ENCODE measurements around the gene SQSTM1.
"Not testable (repeated sequence)": the region's sequence is repeated elsewhere in the genome, so short reads cannot be mapped to it uniquely, and the experiment has no call there.

The SQSTM1 gene

GRCh38 chr5:179866241-179867078 lies 45.8 kb downstream of the SQSTM1 start:
- peaks cover 83% of the 10 kb centered on the region for H3K36me3 ChIP-seq (ENCODE audit: control insufficient read depth, insufficient read depth, low read length, severe bottlenecking)
- H3K9ac ChIP-seq (ENCODE audit: low read length) = no peak overlapping the region
- no peak for DNase-seq (ENCODE audit: low read depth)
- H3K4me3 ChIP-seq (ENCODE audit: low read length) = no peak overlapping the region
- no peaks in the 10 kb centered on the region for H3K4me1 ChIP-seq (ENCODE audit: control insufficient read depth, insufficient read depth, low read length)
- no peaks in the 10 kb centered on the region for H3K27me3 ChIP-seq (replicated peaks; ENCODE audit: control insufficient read depth, insufficient read depth, low read length)
- no peaks in the 10 kb centered on the region for H3K9me3 ChIP-seq (ENCODE audit: control insufficient read depth, low read length)

DNA sequence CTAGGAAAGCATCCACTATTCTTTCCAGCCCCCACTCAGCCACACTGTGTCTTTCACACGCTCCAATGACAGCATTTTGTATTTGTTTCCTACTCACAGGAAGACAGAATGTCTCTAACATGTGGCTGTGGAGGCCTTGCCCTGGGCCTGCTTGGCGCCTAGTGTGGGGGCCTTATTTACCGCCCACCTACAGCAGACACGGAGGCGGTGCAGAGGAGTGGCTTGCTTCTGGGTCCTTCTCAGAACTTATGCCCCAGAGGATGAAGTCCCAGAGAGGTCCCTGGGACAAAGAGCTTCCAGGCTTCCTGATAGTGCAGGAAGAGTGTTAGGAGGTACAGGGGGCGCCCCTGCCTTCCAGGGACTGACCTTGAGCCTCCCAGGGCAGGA lies 46.4 kb downstream of the SQSTM1 start:
- Histone ChIP-seq H3K9ac (ENCODE audit: low read length) (no peak overlapping the region), H3K27me3 (replicated peaks; ENCODE audit: control insufficient read depth, insufficient read depth, low read length) (no peaks in the 10 kb centered on the region), H3K9me3 (ENCODE audit: control insufficient read depth, low read length) (no peaks in the 10 kb centered on the region), H3K4me1 (ENCODE audit: control insufficient read depth, insufficient read depth, low read length) (no peaks in the 10 kb centered on the region), H3K4me3 (ENCODE audit: low read length) (no peak overlapping the region), H3K36me3 (ENCODE audit: control insufficient read depth, insufficient read depth, low read length, severe bottlenecking) (peaks cover 81% of the 10 kb centered on the region)
- DNase-seq (ENCODE audit: low read depth) = no peak

- H3K27me3 ChIP-seq (replicated peaks; ENCODE audit: control insufficient read depth, insufficient read depth, low read length) = no peaks in the 10 kb centered on the region
- no peak overlapping the region for H3K9ac ChIP-seq (ENCODE audit: low read length)
- H3K4me3 ChIP-seq (ENCODE audit: low read length) = no peak overlapping the region
- H3K4me1 ChIP-seq (ENCODE audit: control insufficient read depth, insufficient read depth, low read length) = no peaks in the 10 kb centered on the region
- peaks cover 81% of the 10 kb centered on the region for H3K36me3 ChIP-seq (ENCODE audit: control insufficient read depth, insufficient read depth, low read length, severe bottlenecking)
- H3K9me3 ChIP-seq (ENCODE audit: control insufficient read depth, low read length) = no peaks in the 10 kb centered on the region
- no peak for DNase-seq (ENCODE audit: low read depth)
These were observed 46.8 kb downstream of the SQSTM1 start for GRCh38 chr5:179867476-179867875.

- Histone ChIP-seq H3K36me3 (ENCODE audit: control insufficient read depth, insufficient read depth, low read length, severe bottlenecking) (peaks cover 81% of the 10 kb centered on the region), H3K4me1 (ENCODE audit: control insufficient read depth, insufficient read depth, low read length) (no peaks in the 10 kb centered on the region)
These were observed 47.8 kb downstream of the SQSTM1 start for GRCh38 chr5:179868541-179868940.

DNA sequence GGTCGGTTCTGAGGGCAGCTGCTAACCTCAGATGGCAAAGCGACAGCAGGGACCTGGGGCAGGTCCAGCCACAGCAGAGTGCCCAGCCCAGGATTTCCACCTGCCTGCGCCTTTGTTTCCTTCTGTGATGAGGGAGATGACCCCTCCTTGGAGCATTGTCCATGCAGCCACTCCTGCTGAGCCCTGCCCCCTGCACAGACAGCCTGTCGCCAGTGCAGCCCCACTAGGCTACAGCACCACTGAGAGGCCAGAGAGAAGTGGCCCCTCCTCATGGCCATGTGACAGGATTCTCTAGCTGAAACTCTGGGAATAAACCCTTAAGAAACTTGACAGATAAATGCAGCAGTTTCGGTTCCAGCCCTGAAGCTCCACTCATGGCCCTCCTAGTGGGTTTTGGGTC lies 48.4 kb downstream of the SQSTM1 start:
- H3K36me3 ChIP-seq (ENCODE audit: control insufficient read depth, insufficient read depth, low read length, severe bottlenecking) = peaks cover 80% of the 10 kb centered on the region

More at GRCh38 chr5:179868541-179868940, 47.8 kb downstream of the SQSTM1 start:
- H3K27me3 ChIP-seq (replicated peaks; ENCODE audit: control insufficient read depth, insufficient read depth, low read length) = no peaks in the 10 kb centered on the region
- H3K4me3 ChIP-seq (ENCODE audit: low read length) = no peak overlapping the region
- no peak overlapping the region for H3K9ac ChIP-seq (ENCODE audit: low read length)
- no peaks in the 10 kb centered on the region for H3K9me3 ChIP-seq (ENCODE audit: control insufficient read depth, low read length)
- DNase-seq (ENCODE audit: low read depth) = no peak

DNA sequence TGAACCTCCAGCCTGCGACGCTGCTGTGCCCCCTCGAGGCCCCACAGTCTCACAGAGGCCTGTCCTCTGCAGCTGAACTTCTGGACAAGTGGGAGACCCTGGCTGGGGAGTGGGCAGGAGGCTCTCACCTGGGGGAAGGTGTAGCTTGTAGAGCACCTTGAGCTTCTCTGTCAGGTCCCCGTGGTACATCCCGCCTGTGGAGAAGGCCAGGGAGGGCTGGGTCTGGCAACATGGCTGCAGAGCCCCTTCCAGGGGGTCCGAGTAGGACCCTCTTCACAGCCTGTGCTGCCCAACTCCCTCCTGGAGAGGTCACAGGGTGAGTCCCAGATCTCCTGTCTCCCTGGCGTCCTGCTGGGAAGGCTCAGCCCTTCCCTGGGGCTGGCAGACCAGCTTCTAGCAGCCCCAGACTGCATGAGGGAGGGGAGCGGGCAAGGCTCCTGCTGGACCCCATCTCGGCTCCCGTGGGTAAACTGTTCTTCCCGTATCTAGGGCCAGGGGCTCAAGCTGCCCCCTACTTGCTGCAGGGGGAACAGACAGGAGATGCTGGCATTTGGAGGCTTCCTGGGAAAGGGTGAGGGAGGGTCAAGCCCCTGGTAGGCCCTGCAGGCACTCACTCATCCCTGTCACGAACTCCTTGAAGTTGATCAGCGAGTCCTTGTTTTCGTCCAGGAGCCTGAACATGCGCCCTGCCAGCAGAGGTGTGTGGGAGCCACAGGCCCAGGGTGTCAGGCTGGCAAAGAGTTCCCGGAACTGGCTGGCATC lies 49.1 kb downstream of the SQSTM1 start:
- Histone ChIP-seq H3K36me3 (ENCODE audit: control insufficient read depth, insufficient read depth, low read length, severe bottlenecking) (peaks cover 82% of the 10 kb centered on the region), H3K9ac (ENCODE audit: low read length) (no peak overlapping the region), H3K9me3 (ENCODE audit: control insufficient read depth, low read length) (no peaks in the 10 kb centered on the region), H3K4me1 (ENCODE audit: control insufficient read depth, insufficient read depth, low read length) (no peaks in the 10 kb centered on the region), H3K4me3 (ENCODE audit: low read length) (no peak overlapping the region), H3K27me3 (replicated peaks; ENCODE audit: control insufficient read depth, insufficient read depth, low read length) (no peaks in the 10 kb centered on the region)
- DNase-seq (ENCODE audit: low read depth) = no peak

More for the DNA sequence above, 48.4 kb downstream of the SQSTM1 start:
- Histone ChIP-seq H3K9me3 (ENCODE audit: control insufficient read depth, low read length) (no peaks in the 10 kb centered on the region), H3K9ac (ENCODE audit: low read length) (no peak overlapping the region), H3K4me3 (ENCODE audit: low read length) (no peak overlapping the region), H3K4me1 (ENCODE audit: control insufficient read depth, insufficient read depth, low read length) (no peaks in the 10 kb centered on the region), H3K27me3 (replicated peaks; ENCODE audit: control insufficient read depth, insufficient read depth, low read length) (no peaks in the 10 kb centered on the region)
- no peak for DNase-seq (ENCODE audit: low read depth)

- H3K4me3 ChIP-seq (ENCODE audit: low read length) = no peak overlapping the region
- DNase-seq (ENCODE audit: low read depth) = peak; percentile 43
- no peaks in the 10 kb centered on the region for H3K9me3 ChIP-seq (ENCODE audit: control insufficient read depth, low read length)
- no peak overlapping the region for H3K9ac ChIP-seq (ENCODE audit: low read length)
- H3K36me3 ChIP-seq (ENCODE audit: control insufficient read depth, insufficient read depth, low read length, severe bottlenecking) = peaks cover 82% of the 10 kb centered on the region
- H3K27me3 ChIP-seq (replicated peaks; ENCODE audit: control insufficient read depth, insufficient read depth, low read length) = no peaks in the 10 kb centered on the region
- no peaks in the 10 kb centered on the region for H3K4me1 ChIP-seq (ENCODE audit: control insufficient read depth, insufficient read depth, low read length)
These were observed 49.7 kb downstream of the SQSTM1 start for GRCh38 chr5:179870403-179870903.

- H3K9ac ChIP-seq (ENCODE audit: low read length) = no peak overlapping the region
- no peak for DNase-seq (ENCODE audit: low read depth)
- H3K4me1 ChIP-seq (ENCODE audit: control insufficient read depth, insufficient read depth, low read length) = no peaks in the 10 kb centered on the region
- no peaks in the 10 kb centered on the region for H3K9me3 ChIP-seq (ENCODE audit: control insufficient read depth, low read length)
- H3K27me3 ChIP-seq (replicated peaks; ENCODE audit: control insufficient read depth, insufficient read depth, low read length) = no peaks in the 10 kb centered on the region
- H3K36me3 ChIP-seq (ENCODE audit: control insufficient read depth, insufficient read depth, low read length, severe bottlenecking) = peaks cover 85% of the 10 kb centered on the region
- H3K4me3 ChIP-seq (ENCODE audit: low read length) = no peak overlapping the region
These were observed 50.2 kb downstream of the SQSTM1 start for GRCh38 chr5:179870952-179871351.

DNA sequence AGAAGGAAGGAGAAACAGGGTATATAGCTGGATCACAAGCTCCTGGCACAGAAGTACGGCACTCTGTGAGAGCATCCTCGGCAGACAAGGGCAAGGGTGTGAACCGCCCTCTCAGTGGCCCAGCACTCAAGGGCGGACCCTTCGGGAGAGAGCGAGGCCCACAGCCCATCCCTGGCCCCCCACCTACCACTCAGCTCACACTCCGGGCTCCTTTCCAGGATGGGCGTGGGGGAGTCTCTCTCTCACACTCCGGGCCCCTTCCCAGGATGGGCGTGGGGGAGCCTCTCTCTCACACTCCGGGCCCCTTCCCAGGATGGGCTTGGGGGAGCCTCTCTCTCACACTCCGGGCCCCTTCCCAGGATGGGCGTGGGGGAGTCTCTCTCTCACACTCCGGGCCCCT lies 50.8 kb downstream of the SQSTM1 start:
- not testable (repeated sequence) for H3K9ac ChIP-seq (ENCODE audit: low read length); H3K4me3 ChIP-seq (ENCODE audit: low read length); H3K27me3 ChIP-seq (replicated peaks; ENCODE audit: control insufficient read depth, insufficient read depth, low read length); H3K9me3 ChIP-seq (ENCODE audit: control insufficient read depth, low read length); H3K4me1 ChIP-seq (ENCODE audit: control insufficient read depth, insufficient read depth, low read length); DNase-seq (ENCODE audit: low read depth)
- peaks cover 87% of the 10 kb centered on the region for H3K36me3 ChIP-seq (ENCODE audit: control insufficient read depth, insufficient read depth, low read length, severe bottlenecking)

DNA sequence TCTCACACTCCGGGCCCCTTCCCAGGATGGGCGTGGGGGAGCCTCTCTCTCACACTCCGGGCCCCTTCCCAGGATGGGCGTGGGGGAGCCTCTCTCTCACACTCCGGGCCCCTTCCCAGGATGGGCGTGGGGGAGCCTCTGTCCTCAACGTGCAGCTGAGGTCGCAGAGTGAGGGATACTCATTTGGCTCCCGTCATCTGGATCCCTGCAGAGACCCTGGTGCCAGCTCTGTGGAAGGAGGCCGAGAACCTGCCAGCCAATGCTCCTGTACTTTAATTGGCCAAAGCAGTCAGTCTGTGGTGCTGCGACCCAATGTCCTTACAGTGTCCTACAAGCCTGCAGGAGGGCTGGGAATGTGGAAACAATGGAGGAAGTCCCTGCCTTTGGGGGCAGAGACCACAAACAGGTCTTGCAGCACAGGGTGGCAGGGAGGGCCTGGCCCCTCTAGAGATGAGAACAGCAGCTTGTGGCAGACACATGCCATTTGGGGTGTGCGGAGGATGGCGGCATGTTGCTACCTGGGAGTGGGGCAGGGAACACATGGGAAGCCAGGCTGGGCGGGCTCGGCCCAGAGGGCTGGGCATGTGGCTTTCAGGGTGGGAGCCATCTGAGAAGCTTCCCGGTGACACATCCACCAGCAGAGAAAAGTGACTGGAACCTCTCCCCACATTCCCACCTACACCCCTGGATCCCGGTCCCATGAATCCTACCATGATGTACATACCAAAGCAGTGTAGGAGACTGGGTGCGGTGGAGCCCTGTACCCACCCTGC lies 51.5 kb downstream of the SQSTM1 start:
- Histone ChIP-seq H3K27me3 (replicated peaks; ENCODE audit: control insufficient read depth, insufficient read depth, low read length) (no peaks in the 10 kb centered on the region), H3K4me3 (ENCODE audit: low read length) (no peak overlapping the region), H3K36me3 (ENCODE audit: control insufficient read depth, insufficient read depth, low read length, severe bottlenecking) (peaks cover 84% of the 10 kb centered on the region), H3K9me3 (ENCODE audit: control insufficient read depth, low read length) (no peaks in the 10 kb centered on the region), H3K4me1 (ENCODE audit: control insufficient read depth, insufficient read depth, low read length) (no peaks in the 10 kb centered on the region), H3K9ac (ENCODE audit: low read length) (no peak overlapping the region)
- DNase-seq (ENCODE audit: low read depth) = no peak

Data from adipocyte (in vitro differentiated cells).